Measurements from ENCODE around the gene EN1.

Gene EN1

GRCh38 chr2:118843483-118844132 lies 3.8 kb downstream of the EN1 start:
- no peak for DNase-seq

GRCh38 chr2:118842661-118843482 lies 4.6 kb downstream of the EN1 start:
- DNase-seq = no peak

GRCh38 chr2:118841828-118842461 lies 5.5 kb downstream of the EN1 start:
- DNase-seq = no peak

- DNase-seq = no peak
Measured at GRCh38 chr2:118841450-118841827, 6.0 kb downstream of the EN1 start.

GRCh38 chr2:118838741-118839455 lies 8.6 kb downstream of the EN1 start:
- DNase-seq = no peak

GRCh38 chr2:118837621-118838020 lies 9.8 kb downstream of the EN1 start:
- no peak for DNase-seq

GRCh38 chr2:118837067-118837466 lies 10.4 kb downstream of the EN1 start:
- DNase-seq = no peak

- DNase-seq = no peak
Measured at GRCh38 chr2:118836411-118836930, 11.0 kb downstream of the EN1 start.

GRCh38 chr2:118835746-118836410 lies 11.6 kb downstream of the EN1 start:
- no peak for DNase-seq

- no peak for DNase-seq
Measured at GRCh38 chr2:118834901-118835745, 12.3 kb downstream of the EN1 start.

GRCh38 chr2:118834440-118834810 lies 13.0 kb downstream of the EN1 start:
- no peak for DNase-seq

GRCh38 chr2:118833716-118834439 lies 13.6 kb downstream of the EN1 start:
- DNase-seq = no peak

- no peak for DNase-seq
Measured at GRCh38 chr2:118832791-118833715, 14.4 kb downstream of the EN1 start.

- DNase-seq = no peak
Measured at GRCh38 chr2:118832071-118832790, 15.2 kb downstream of the EN1 start.

GRCh38 chr2:118830881-118831280 lies 16.6 kb downstream of the EN1 start:
- no peak for DNase-seq

GRCh38 chr2:118830118-118830517 lies 17.3 kb downstream of the EN1 start:
- DNase-seq = no peak

- no peak for DNase-seq
Measured at GRCh38 chr2:118826093-118826492, 21.4 kb downstream of the EN1 start.

GRCh38 chr2:118823633-118824032 lies 23.8 kb downstream of the EN1 start:
- DNase-seq = no peak

Data from amygdala (tissue), 56 donors.